ENCODE data around the gene FAF1.
"Not testable (repeated sequence)": the region's sequence is repeated elsewhere in the genome, so short reads cannot be mapped to it uniquely, and the experiment has no call there.

The FAF1 gene

DNA sequence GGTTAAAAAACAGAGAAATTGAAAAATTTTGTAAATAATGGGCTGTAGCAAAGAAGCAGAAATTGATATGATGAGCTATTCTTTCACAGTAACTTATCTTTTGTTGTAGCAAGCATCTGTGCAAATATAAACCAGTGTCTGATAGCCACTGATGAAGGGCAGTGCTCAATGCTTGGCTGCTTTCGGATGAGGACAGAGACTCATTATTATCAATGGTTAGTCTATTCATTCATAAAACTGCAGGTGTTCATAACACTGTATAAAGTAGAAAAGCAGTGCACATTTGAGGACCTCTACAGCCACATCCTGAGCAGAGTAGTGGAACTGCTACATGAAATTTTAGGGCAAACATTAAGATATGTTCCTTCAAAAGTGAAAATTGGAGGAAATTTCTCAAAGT, 107.2 kb downstream of the FAF1 start:
- DNase-seq (ENCODE audit: low read depth in 4 of 4, low spot score in 1 of 4) = no peak

DNA sequence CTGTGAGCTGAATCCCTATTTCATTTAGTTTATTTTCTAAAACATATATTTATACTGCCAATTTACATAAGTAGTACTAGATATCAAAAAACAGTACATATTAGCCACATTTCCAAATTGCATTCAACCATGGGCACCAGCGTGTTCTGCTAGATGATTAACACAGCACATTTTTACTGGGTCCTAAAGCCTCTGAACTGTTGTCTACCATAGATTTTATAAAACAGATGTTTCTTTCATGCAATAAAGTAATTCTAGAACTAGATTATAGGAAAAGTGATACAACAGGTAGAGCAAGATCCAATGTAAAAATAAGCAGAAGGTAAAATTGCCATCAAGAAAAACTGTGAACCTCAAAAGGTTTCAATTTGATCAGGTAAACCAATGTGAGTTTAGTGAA, 108.6 kb downstream of the FAF1 start:
- DNase-seq (ENCODE audit: low read depth in 4 of 4, low spot score in 1 of 4) = no peak

GRCh38 chr1:50851034-50851433, 109.0 kb downstream of the FAF1 start:
- DNase-seq (ENCODE audit: low read depth in 4 of 4, low spot score in 1 of 4) = no peak

GRCh38 chr1:50847303-50847702, 112.8 kb downstream of the FAF1 start:
- DNase-seq (ENCODE audit: low read depth in 4 of 4, low spot score in 1 of 4) = no peak

GRCh38 chr1:50846224-50846839, 113.7 kb downstream of the FAF1 start:
- DNase-seq (ENCODE audit: low read depth in 4 of 4, low spot score in 1 of 4) = no peak

GRCh38 chr1:50841791-50842387, 118.2 kb downstream of the FAF1 start:
- no peak for DNase-seq (ENCODE audit: low read depth in 4 of 4, low spot score in 1 of 4)

GRCh38 chr1:50836117-50836516, 124.0 kb downstream of the FAF1 start:
- DNase-seq (ENCODE audit: low read depth in 4 of 4, low spot score in 1 of 4) = no peak

- DNase-seq (ENCODE audit: low read depth in 4 of 4, low spot score in 1 of 4) = no peak
Observed at GRCh38 chr1:50833216-50833615, 126.9 kb downstream of the FAF1 start.

- no peak for DNase-seq (ENCODE audit: low read depth in 4 of 4, low spot score in 1 of 4)
Observed at GRCh38 chr1:50832167-50832566, 127.9 kb downstream of the FAF1 start.

DNA sequence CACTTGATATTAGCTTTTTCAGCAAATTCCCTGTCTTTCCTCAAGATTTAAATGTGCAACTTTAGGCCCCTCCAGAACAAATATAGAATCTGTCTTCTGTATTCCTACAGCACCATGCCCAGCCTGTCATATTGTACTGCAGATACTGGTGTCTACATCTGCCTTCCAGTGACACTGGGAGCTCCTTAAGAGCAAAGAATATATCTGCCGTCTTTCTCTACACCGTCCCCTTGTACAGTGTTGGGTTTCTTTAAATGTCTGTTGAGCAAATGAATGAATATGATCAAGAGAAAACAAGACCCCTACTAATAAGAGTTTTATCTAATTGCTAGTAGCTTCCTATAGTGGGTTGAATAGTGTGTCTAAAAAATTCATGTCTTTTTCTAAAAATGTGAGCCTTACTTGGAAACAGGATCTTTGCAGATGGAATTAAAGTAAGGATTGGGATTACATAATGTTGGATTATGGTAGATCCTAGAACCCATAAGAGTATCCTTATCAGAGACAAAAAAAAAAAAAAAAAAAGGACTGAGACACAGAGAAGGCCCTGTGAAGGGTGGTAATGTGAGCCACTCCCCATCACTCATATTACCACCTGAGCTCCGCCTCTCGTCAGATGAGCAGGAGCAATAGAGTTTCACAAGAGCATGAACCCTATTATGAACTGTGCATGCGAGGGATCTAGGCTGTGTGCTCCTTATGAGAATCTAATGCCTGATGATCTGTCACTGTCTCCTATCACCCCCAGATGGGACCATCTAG, 128.6 kb downstream of the FAF1 start:
- no peak for DNase-seq (ENCODE audit: low read depth in 4 of 4, low spot score in 1 of 4)

DNA sequence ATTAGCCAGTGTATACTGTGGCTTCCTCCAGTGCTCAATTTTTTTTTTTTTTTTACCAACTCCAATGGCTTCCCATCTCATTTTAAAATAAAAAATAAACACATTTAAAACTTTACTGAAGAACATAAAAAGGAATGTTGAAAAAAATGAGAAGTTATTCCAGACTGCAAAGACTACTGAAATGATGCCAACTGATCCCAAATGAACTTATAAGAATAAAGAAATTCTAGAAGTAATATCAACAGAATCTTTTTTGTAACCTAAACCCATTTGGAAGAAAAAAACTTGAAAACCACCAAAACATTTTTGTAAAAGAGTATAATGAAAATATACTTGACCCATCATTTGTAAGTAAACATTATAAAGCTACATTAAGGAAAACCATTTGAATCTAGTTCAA, 129.4 kb downstream of the FAF1 start:
- no peak for DNase-seq (ENCODE audit: low read depth in 4 of 4, low spot score in 1 of 4)

DNA sequence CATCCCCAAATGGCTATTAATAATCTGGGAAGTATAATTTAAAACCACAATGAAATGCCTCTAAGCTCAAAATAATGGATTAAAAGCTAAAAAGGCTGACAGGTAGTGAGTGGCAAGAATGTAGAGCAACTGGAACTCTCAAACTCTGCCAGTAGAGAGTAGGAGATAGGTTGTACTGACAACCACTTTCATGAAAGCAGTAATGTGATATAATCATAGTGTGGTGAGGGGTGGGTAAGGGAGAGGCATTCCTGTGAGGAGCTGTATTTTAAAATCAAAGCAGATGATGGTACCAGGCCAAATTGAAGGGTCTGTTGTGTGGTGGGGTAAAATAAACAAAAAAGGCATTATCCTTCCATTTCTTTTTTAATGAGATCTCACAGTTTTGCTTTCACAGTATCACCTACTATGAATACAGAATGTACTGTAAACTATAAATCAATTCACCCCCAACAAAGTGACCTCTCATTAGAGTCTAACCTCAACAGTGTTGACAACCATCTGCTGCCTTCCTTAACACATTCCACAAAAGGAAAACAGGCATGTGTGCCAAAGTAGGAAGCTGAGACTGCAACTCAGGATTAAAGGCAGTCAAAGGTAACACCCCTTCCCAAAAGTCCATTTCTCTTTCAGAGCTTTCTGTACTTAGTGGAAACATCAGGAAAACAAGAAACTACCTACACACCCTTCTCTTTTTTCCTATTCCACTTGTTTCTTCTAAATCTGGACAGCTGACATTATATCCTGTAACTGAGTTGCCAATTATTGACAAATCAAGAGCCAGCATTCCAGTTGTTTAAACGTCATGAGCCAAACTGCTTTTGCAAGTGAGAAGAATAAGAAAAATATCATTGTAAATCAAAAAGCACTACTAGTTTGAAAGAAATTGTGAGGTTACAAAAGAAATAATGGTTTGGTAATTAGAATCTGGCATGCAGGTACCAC, 130.8 kb downstream of the FAF1 start:
- DNase-seq (ENCODE audit: low read depth in 4 of 4, low spot score in 1 of 4) = no peak

DNA sequence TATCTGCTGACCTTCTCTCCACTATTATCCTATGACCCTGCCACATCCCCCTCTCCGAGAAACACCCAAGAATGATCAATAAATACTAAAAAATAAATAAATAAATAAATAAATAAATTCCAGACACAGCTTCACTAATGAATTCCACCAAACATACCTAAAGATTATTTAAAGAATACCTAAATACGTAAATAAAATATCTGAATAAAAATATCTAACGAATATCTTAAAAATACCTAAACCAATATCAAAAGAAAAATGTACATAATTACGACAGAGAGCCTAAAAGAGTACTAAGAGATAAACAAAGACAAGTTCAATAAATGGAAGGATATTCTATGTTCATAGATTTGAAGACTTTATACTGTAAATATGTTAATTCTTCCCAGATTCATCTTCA, 132.5 kb downstream of the FAF1 start:
- DNase-seq (ENCODE audit: low read depth in 4 of 4, low spot score in 1 of 4) = no peak

GRCh38 chr1:50826792-50827191, 133.3 kb downstream of the FAF1 start:
- DNase-seq (ENCODE audit: low read depth in 4 of 4, low spot score in 1 of 4) = not testable (repeated sequence)

DNA sequence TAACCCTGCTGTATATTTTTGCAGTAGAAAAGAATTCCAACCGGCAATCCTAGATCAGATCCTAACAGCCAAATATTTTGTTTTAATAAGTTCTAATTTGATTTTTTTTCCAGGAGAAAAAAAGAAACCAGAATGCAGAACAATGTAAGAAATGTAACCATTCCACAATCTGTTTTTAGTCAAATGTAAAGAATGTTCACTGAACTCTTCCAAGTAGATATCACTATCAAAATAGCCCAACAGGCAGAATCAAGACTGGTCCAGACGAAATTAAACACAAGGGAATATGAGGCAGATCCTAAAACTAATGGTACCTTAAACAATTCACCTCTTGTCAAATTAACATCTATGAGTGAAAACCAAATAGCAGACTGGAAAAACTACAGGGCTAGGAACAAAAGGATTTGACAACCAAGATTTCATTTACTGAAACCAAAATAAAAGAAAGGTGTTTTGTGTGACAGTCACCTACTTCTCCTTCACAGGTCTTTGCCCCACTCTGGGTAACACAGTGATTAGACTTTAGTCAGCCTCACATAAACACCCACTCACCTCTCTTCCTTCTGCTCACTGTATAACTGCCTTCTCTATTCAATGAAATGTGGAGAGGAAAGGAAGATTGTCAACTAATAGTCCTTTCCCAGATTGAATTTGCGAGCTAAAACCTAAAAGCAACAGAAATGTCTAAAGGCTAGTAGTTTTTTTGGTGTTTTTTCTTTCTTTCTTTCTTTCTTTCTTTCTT, 137.9 kb downstream of the FAF1 start:
- DNase-seq (ENCODE audit: low read depth in 4 of 4, low spot score in 1 of 4) = no peak

GRCh38 chr1:50820545-50820944, 139.5 kb downstream of the FAF1 start:
- DNase-seq (ENCODE audit: low read depth in 4 of 4, low spot score in 1 of 4) = no peak

GRCh38 chr1:50812346-50812745, 147.7 kb downstream of the FAF1 start:
- DNase-seq (ENCODE audit: low read depth in 4 of 4, low spot score in 1 of 4) = no peak

- DNase-seq (ENCODE audit: low read depth in 4 of 4, low spot score in 1 of 4) = no peak
Observed at GRCh38 chr1:50808296-50808695, 151.8 kb downstream of the FAF1 start.

DNA sequence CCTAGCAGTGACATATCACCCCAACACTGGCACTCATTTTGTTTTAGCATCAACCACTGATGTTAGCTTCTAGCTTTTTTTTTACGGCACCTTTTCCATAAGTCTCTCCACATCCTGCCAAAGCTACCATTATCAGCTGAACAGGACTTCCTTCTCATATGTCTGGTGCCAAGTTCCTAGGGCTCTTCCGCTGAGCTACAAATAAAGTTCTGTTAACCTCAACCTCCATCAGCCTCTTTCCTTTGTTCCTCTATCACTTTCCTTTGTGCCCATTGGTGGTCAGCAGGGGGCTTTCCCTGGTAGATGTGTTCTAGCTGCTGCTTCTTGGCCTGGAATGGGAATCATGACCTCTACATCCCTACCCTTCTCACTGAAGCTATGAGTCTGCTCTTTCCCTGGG, 163.8 kb downstream of the FAF1 start:
- no peak for DNase-seq (ENCODE audit: low read depth in 4 of 4, low spot score in 1 of 4)

DNA sequence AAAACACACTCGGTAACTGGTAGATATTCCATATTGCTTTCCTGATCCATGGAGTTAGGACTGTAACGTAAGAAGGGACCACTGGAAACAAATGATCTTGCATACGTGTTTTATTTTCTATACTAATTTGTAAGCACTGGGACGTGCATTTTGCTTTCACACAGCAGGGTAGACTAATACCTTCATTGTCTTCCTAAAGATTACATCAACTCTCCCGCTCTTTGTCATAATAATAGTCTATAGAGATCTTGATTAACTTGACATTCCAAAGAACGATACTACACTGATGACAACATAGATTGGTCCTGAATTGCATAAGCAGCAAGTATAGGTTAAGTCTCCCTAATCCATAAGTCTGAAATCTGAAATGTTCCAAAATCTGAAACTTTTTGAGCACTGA, 166.5 kb downstream of the FAF1 start:
- no peak for DNase-seq (ENCODE audit: low read depth in 4 of 4, low spot score in 1 of 4)

DNA sequence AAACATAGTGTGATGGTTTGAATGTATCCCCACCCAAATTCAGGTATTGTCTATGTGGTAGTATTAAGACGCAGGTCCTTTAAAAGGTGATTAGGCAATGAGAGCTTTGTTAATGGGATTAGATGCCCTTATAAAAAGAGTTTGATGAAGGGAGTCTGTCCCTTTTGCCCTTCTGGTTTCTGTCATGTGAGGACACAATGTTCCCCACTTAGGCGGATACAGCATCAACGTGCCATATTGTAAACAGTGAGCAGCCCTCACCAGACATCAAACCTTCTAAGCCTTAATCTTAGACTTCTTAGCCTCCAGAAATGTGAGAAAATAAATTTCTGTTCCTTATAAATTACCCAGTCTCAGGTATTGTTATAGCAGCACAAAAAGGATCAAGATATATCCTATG, 172.8 kb downstream of the FAF1 start:
- DNase-seq (ENCODE audit: low read depth in 4 of 4, low spot score in 1 of 4) = no peak

Data from stimulated activated CD4-positive, alpha-beta T cell treated with anti-CD3 and anti-CD28 coated beads, Interleukin-1b, Interleukin-23, amount 100 ng/mL, for 24 hours (primary cell).